ENCODE data around the gene DENND11.
"Not testable (repeated sequence)": the region's sequence is repeated elsewhere in the genome, so short reads cannot be mapped to it uniquely, and the experiment has no call there.

DENND11 gene

DNA sequence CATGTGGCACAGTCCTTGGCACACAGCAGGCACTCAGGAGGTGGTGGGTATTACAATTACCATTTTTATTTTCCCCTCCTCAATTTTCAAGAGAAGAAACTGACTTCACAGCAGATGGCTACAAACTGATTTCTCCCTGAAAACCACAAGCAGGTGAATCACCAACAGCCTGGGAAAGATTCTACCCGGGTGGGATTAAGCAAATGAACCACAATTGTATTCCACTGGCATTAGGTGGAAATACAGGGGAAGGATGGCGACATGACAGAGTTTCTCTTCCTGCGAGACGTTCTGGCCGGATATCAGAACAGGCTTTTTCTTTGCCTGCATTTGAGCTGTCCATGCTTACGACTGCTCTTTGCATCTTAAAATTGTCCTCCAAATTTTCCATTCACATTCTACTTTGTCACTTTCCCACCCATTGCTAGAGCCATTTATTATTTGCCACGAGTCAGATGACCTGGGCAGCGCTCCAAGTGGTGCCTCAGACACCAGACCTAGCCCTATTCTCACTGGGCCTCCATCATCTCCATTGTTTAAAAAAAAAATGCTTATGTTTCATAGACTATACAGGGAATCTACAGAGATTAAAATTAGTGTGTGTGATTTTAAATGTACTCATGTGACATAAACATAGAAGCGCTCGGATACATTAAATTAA lies 4.6 kb downstream of the DENND11 start:
- H3K27ac ChIP-seq, result no peak overlapping the region
- TF ChIP-seq, protein P1, sequence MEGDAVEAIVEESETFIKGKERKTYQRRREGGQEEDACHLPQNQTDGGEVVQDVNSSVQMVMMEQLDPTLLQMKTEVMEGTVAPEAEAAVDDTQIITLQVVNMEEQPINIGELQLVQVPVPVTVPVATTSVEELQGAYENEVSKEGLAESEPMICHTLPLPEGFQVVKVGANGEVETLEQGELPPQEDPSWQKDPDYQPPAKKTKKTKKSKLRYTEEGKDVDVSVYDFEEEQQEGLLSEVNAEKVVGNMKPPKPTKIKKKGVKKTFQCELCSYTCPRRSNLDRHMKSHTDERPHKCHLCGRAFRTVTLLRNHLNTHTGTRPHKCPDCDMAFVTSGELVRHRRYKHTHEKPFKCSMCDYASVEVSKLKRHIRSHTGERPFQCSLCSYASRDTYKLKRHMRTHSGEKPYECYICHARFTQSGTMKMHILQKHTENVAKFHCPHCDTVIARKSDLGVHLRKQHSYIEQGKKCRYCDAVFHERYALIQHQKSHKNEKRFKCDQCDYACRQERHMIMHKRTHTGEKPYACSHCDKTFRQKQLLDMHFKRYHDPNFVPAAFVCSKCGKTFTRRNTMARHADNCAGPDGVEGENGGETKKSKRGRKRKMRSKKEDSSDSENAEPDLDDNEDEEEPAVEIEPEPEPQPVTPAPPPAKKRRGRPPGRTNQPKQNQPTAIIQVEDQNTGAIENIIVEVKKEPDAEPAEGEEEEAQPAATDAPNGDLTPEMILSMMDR (conservative IDR thresholded peaks at IDR 0.05; ENCODE audit: low read depth), result no peak
- ChIA-PET POLR2A (ENCODE audit: low non-redundant PET) (no interaction called here), CTCF (no interaction called here)
- peak; percentile 8 for DNase-seq (ENCODE audit: low spot score)

DNA sequence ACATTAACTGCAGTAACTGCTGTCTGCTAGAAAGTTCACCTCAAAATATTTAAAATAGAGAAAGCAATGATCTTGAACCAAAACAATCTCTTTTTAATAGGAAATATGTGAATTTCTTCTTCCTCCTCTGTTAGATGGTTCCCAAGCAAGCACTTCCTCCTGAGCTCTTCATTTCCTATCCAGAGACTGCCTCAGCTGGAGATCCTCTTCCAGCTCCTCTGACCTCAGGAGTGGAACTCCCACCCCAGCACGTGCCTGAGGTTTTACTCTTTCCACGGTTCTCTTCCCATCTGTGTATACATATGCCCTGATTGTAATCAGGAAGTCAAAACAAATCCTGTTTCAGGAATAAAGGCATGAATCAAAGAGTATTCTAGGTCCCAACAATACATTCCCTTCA lies 5.6 kb downstream of the DENND11 start:
- TF ChIP-seq, protein P1 (conservative IDR thresholded peaks at IDR 0.05; ENCODE audit: low read depth), result no peak
- H3K27ac ChIP-seq, result no peak overlapping the region
- POLR2A ChIA-PET (ENCODE audit: low non-redundant PET), result no interaction called here
- DNase-seq (ENCODE audit: low spot score), result no peak
- CTCF ChIA-PET, result no interaction called here

DNA sequence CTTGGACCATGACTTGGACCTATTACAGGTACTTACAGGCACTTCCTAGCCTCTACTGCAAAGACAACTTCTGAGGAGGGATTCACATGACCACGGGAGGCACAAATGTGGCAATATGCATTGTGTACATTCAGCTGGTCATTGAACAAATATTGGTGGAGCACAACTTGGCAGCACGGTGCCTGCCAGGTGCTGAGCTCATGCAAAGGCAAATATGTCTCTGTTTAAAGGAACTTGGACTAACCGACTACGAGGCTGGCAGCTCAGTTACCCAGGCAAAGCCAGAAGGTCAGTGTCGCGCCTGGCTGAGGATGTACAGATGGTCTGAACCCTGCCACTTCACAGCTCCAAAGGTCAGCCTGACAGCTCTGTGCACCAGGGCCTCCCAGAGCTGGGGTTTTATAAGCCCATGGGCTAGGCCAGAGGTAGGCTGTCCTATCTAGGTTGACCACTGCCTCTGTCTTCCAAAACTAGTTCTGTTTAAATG lies 6.1 kb downstream of the DENND11 start:
- DNase-seq (ENCODE audit: low spot score), result no peak
- ChIA-PET CTCF (no interaction called here), POLR2A (ENCODE audit: low non-redundant PET) (no interaction called here)
- H3K27ac ChIP-seq, result no peak overlapping the region
- TF ChIP-seq, protein P1 (conservative IDR thresholded peaks at IDR 0.05; ENCODE audit: low read depth), result no peak

DNA sequence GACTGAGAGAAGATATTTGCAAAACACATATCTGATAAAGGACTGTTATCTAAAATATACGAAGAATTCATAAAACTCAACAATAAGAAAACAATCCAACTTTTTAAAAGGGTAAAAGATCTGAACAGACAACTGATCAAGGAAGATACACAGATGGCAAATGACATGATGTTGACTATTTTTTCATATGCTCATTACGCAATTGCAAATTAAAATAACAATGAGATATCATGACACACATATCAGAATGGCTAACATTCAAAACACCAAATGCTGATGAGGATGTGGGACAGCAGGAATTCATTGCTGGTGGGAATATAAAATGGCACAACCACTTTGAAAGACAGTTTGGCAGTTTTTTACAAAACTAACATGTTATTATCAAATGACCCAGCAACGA lies 8.9 kb downstream of the DENND11 start:
- CTCF ChIA-PET, result no interaction called here
- H3K27ac ChIP-seq, result no peak overlapping the region
- TF ChIP-seq, protein P1 (conservative IDR thresholded peaks at IDR 0.05; ENCODE audit: low read depth), result no peak
- POLR2A ChIA-PET (ENCODE audit: low non-redundant PET), result no interaction called here
- DNase-seq (ENCODE audit: low spot score), result no peak

DNA sequence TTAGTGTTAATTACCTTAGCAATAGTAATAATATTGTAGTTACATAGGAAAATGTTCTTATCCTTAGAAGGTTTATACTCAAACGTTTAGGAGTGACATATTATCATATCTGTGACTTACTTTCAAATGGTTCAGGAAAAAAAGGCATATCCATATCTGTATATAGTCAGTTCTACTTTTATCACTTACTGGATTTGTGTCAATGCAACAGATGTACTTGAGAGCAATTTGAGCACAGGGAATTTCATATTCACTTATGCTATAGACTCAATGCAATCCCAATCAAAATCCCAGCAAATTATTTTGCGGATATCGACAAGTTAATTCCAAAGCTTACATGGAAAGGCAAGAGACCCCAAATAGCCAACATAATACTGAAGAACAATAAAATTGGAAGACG lies 10.0 kb downstream of the DENND11 start:
- H3K27ac ChIP-seq, result no peak overlapping the region
- CTCF ChIA-PET, result no interaction called here
- POLR2A ChIA-PET (ENCODE audit: low non-redundant PET), result no interaction called here
- TF ChIP-seq, protein P1 (conservative IDR thresholded peaks at IDR 0.05; ENCODE audit: low read depth), result no peak
- no peak for DNase-seq (ENCODE audit: low spot score)

DNA sequence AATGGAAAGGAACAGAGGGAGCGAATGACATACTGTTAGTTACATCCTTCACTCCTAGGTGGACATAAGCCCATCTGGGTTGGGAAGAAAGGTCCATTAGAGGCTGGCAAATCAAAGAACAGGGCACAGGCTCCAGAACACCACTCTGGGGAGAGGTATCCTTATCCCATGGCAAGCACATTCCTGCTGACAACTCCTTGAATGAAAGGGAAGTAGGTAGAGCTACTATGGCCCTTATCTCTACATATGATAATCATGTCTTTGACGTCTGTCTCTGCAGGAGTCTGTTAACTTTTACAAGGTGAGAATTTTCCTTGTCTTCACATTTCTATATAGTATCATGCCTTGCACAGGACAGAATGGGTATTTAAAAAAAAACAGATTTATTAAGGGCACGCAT lies 10.4 kb downstream of the DENND11 start:
- ChIA-PET CTCF (no interaction called here), POLR2A (ENCODE audit: low non-redundant PET) (no interaction called here)
- no peak overlapping the region for H3K27ac ChIP-seq
- TF ChIP-seq, protein P1 (conservative IDR thresholded peaks at IDR 0.05; ENCODE audit: low read depth), result no peak
- DNase-seq (ENCODE audit: low spot score), result no peak

DNA sequence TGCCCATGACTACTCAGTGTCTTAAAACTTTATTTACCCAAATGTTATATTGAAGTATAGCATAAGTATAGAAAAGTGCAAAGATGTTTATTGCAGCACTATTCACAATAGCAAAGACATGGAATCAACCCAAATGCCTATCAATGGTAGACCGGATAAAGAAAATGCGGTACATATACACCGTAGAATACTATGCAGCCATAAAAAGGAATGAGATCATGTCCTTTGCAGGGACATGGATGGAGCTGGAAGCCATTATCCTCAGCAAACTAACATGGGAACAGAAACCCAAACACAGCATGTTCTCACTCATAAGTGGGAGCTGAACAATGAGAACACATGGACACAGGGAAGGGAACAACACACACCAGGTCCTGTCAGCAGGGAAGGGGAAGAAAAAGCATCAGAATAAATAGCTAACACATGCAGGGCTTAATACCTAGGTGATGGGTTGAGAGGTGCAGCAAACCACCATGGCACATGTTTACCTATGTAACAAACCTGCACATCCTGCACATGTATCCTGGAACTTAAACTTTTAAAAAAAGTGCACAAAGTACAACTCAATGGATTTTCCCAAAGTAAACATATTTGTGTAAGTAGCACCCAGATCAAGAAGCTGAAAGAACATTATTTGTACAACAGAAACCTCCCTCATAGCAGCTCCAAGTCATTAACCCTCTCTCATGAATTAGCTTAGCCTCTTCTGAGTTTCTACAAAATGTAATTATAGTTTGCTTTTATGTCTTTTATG lies 12.7 kb downstream of the DENND11 start:
- H3K27ac ChIP-seq; POLR2A ChIA-PET (ENCODE audit: low non-redundant PET); CTCF ChIA-PET; DNase-seq (ENCODE audit: low spot score): not testable (repeated sequence)
